GM19035 (cell line): ENCODE data around the gene GPR55.

Experiments
- ATAC-seq: cut with Tn5 transposase; IDR thresholded peaks from one replicate; pipeline ENCODE4 v1.9.1; 2021; ENCODE audit not compliant: unreplicated experiment

The GPR55 gene

DNA sequence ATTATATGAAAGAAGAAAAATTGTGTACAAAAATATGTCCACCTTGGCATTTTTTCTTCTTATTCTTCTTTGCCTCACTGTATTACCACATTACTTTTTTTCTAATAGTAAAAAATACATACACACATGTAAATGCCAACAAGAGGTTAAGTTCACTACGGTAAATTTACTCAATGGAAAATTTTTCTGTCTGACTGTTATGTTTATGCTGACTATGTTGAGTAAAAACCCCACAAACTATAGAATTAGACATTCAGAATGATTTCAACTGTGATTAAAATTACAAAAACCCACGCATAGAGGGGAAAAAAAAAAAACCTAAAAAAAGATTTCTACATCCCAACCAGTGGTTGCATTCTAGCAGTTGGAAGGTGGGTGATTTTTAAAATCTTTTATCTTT lies 5.4 kb downstream of the GPR55 start:
- no peak for ATAC-seq

DNA sequence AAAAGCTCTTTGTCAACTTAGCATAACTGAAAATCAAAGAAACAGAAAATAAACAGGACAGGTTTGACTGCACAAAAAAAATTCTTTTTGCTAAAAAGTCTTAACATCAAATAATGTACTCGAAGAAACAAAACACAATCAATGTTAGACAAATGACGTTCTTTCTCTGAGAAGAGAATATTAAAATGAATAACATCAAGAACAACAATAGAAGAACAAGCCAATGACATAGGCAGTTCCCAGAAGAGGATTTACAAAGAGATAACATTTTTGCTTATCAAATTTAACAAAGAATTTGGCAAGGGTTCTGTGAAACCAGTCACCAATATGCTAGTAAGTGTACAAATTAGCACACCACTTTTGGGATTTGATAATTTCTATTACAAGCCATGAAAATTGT lies 5.8 kb downstream of the GPR55 start:
- no peak for ATAC-seq

DNA sequence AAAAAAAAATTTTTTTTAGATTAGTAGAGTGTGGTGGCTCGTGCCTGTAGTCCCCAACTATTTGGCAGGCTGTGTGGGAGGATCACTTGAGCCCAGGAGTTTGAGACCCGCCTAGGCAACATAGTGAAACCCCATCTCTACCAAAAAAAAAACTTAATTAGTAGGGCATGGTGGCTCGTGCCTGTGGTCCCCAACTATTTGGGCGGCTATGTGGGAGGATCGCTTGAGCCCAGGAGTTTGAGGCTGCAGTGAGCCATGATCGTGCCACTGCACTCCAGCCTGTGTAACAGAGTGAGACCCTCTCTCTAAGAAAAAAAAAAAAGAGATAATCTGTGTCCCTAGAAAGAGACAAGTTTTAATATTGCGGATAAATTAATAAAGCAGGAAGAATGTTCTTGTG lies 8.8 kb downstream of the GPR55 start:
- no peak for ATAC-seq

DNA sequence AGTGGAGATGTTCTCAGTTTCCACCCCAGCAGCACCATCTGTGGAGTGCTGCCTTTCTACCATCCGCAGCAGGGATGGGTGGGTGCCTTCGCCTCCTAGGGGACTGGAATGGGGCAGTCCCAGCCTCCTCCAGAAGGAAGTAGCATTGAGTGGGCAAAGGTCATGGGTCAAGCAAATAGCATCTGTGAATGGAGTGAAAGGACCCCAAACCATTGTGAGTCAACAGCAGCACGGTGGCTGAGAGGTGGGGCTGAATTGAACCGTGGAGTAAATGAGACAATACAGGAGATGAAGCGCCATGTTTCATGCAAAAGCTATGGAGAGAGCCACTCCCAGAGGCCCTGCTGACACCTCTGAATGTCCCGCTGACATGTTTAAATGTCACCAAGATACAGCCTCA lies 9.7 kb downstream of the GPR55 start:
- ATAC-seq = no peak

DNA sequence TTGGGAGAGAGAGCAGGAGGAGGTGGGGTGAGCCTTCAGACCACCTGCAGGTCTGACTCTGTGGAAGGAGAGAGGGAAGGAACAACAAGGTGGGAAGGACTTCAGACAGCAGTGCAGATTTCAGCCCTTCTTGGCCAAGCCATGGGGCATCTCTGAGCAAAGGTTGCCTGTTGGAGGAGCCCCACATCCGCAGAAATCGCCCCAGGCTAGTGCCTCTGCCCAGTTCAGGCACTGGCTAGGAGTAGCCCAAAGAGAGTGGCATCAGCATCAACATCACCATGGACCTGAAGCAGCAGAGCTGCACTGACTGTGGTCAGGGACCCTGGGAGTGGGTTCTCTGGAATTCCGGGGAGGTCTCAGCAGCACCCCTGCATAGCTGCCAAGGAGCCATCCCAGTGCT lies 10.2 kb downstream of the GPR55 start:
- no peak for ATAC-seq

DNA sequence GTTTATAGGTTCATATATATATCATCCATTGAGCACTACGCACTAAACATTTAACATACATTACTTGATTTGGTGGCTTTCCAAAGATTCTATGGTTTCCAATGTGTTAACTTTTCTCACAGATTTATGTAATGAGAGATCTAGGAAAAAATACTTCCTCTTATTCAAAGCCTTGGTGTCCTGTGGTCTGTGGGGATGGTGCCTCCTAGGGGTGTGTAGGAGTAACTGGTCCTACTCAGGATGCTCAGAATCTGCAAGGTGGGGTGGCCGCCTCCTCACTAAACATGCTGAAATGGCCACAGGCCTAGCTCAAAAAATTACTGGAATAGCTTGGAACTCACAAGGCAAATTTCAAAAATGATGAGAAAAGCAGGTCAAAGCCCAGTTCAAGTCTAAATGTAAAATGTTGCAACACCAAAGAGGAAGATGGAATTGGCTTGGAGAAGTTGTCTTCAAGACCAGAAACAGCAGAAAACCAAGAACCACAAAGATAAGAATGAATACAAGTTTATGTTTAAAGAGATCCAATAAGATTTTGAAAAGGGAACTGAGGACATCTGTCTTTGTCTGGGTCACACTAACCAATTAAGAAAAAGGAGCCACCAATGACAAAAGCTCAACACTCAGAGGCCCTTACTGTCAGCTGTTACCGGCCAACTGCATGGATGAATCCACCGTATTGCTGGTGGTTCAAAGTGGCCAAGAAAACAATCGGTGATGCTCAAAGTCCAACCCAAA lies 11.5 kb downstream of the GPR55 start:
- no peak for ATAC-seq

DNA sequence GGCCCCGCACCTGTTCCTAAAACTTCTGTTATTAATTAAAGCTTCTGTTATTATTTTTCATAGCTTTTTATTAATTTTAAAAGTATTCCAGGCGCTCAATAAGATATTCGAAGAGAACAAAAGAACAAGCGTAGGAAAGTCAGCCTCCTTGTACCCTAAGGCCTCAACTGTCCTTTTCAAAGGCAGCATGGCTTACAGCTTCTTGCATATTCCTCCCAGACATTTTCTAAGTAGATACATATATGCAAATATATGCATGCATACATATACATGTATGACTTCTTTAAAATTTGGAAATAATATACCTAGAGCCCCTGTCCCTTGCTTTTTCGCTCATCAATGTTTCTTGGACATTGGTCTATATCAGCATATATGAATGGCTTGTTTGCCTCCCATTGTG lies 12.3 kb downstream of the GPR55 start:
- ATAC-seq = no peak

DNA sequence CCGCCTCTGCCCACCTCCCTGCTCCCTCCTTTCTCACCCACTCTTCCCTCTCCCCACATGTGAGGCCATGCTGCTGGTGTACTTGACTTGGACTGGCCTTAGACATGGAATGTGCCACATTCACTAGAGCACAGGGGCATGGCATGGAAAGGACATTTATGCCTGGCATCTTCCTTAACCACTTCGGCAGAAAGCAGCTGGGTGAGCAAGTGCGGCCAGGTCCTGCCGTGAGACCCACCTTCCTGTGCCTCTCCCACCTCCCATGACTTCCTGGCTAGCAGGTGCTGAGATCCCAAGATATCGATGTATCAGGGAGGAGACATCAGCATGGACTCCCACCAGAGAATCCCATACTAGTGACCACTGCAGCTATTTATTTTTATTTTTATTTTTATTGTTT lies 13.0 kb downstream of the GPR55 start:
- no peak for ATAC-seq

DNA sequence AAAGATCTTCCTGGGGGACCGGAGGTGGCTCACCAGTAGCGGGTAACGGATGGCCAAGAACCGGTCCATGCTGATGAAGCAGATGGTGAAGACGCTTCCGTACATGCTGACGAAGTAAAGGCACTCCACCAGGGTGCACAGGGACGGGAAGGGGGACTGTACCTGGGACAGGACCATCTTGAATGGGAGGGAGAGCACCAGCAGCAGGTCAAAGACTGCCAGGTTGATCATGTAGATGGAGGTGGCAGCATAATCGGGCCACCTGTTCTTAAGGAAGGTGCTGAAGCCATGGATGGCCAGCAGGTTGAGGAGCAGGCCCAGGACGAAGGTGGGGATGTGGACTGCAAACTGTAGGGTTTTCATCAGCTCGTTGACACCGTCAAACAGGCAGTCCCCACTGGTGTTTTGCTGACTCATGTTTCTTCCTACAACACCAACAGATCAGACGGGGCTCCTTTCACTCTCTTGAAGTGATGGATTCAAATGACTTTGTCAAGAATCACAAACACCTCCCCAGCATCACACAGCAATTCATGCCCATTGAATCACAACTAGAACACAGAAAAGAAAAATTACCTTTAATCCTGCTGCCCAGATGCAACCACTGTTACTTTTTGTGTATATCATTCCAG lies 14.4 kb downstream of the GPR55 start:
- no peak for ATAC-seq

DNA sequence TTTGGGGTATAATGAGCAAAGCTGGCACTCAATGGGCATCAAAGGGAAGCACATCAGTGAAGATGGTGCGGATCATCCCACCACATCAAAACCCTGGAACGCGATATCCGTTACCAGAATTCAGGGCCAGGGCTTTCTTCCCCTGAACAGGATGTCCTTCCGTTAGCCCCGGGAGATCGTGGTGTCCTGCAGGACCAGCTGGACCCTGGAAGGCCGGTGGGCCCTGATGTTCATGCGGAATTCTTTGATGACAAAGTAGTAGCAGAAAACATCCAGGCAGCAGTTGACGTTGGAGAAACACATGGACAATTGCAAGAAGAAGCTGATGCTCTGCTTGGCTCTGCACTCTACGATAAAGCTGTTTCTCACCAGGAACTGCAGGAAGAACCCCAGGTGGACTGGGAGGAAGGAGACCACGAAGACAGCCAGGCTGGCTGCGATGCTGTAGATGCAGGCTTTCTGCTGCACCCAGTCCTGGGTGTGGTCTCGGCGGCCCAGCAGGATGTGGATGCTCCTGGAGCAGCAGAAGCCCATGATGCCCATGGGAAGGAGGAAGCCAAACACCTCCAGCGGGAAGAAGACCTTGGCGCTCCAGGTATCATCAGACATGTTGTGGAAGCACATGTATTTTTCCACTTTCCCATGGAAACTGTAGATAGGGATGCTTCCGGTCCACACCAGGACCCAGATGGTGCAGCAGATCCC lies 15.0 kb downstream of the GPR55 start:
- ATAC-seq = no peak

DNA sequence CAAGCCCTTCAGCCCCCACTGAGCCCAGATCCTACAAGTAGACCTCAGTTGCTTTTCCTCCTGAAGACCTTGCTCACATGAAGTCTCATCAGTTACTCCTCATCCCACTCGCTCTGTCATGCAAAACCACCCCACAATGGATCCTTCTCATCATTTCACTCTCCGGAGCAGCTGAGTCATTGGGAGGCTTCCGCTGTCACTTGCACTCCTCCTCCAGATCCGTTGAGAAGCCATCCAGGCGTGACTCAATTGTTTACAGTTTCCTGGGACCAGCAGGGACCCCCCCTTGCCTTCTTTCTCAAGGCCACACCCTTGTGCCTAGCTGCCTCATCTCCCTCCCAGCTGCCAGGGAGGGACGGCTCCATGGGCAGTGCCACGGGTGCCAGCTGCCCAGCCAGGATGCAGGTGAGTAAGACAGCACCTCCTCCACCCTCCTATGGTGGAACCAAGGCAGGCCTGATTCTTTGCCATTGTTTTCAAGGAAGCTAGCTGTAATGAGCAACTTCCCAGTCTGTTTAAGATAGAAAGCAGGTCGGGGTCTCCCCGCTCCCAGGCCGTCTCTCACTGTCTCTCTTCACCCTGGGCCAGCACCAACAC lies 16.3 kb downstream of the GPR55 start:
- ATAC-seq = no peak

DNA sequence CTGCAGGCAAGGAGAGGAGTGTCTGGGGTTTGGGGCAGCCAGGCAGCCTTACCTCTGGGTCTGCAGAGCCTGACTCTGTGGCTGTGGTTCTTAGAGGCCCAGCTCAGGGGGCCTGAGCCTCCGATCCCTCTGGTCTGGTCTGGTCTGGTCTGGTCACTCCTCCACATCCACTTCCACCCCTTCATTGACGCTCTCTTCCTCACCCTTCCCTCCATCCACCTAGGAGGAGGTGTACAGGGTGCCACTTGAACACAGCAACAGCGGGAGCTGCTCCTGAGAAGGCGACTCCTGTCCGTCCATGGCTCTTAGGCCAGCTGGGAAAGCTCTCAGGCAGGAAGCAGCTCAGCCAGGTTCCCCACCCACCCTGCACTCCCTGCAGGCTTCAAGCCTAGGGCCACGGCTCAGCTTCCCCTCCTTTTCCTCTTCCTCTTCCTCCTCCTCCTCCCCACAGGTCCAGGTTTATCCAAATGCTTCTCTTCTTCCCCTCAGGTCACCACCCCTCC lies 16.9 kb downstream of the GPR55 start:
- ATAC-seq = no peak

DNA sequence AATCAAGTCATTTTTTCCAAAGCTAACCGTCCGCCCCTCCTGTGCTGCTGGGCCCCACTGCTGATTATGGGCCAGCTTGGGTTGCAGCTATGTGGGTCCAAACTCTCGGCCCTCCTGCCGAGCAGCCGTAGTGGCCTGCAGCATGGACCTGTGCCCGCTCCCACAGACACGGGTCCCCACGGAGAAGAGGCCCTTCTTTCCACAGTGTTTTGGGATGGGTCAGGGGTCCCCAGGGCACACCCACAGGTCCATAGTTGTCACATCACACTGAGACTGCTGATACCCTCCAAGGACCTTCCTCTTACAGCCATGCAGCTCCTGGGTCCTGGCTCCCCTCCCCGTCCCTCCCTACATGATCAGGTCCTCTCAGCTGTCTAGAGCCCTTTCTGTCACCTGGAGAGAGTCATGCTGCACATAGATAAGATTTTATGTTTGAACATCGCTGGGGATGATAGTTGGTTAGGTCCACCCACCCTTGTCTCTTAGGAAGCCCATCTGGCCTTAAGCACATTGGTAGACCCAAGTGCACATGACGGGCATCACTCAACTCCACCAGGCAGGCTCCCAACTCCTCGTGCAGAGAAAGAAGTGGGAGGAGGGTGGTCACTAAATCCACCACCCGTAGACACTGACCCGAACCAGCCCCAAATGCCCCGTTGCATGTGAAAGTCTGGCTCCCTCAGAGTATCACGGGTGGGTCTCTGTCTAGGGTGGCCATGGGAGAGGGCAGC lies 17.5 kb downstream of the GPR55 start:
- no peak for ATAC-seq

DNA sequence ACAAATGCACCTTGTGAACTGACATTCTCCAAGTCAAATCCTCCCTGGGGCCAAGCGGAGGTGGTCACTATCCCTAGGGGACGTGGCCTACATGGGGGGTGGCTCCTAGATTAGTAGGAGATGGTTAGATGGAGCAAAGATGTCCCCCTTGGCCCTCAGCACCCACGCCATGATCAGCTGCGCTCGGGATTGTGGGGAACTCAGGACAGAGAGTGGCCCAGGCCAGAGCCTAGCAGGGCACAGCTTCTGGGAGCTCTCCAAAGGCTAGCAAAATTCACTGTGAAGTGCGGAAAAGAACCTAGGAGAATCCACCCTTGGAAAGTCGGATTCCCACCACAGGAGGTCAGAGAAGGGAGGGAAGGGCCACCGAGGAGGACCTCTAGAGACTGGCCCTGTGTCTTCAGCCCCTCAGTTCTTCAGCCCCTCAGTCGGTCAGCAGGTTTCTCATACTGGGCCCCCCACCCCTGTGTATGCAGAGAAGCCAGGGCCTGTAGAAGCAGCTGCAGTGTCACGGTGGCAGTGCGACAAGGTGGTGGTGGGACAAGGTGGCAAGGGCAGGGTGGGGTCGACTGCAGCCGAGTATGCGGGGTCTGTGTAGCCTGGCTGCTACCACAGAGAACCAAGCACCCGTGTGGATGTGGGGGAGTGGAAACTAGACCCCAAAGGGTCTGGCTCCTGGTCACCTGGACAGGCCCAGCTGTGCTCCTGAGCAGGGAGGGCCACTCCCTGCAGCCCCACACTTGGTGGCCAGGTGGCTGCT lies 18.4 kb downstream of the GPR55 start:
- no peak for ATAC-seq

DNA sequence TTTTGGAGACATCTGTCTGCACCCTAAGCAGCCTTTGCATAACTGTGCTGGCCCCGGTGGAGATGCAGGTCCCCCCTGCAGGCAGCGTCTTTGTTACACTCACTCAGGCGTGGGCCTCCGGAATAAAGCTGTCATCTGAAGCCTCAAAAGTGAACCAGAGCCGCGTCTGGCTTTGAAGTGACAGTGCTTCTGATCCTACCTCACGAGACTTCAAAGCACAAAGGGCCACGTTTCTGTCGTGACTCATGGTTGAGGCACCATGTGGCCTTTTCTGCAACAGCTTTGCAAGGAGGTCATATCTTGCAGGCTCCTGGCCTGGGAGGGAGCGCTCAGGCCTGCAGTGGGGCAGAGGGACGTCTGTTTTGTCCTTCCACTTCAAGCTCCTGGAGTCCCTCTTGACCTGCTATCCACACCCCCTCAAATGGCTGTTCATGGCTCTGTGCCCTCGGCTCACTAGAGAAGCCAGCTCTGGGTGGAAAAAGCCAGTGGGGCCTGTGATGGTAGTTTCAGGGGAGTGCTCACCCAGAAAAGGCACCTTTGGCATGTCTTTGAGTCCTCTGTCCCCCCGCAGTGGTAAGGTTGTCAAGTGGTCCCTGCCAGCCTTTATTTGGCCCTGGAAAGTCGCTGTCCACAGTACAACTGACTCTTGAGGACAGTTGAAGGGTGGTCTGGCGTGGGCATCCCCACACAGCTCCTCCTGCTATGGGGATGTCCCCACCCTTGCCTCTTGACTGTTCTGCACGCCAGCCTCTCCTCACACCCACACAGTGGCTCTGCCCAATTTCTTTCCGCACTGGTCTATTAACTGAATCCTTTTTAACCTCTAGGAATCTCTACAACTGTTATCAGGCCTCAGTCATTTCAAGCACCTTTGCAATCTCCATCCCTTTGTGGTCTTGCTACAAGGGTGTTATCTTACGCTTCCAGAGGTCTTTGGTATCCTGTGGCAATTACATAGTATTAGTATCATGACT lies 19.3 kb downstream of the GPR55 start:
- ATAC-seq = no peak

DNA sequence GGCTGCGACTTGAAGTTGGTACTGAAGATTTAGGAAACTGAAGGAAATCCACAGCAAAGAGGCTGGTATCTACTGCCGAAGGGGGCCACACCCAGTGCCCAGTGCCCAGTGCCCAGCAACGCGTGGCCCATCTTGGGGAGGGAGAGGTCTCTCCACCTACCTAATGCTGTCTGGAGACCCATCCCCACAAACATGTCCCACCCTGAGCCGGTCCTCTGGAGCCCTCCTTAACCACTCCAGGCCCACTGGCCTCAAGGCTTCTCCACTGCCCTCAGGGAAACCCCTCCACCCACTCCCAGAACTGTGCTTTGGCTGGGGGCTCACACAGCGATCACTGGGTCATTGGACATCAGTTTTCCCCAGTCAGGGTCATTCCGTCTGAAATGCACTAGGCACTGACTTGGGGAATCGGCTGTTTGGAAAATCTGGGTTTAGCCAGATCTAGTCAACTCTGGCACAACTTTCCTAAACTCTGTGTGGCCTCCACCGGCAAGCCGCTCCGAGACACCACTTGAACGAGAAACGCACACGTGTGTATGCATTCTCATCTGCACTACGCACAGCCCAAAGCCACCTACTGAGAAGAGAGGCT lies 20.1 kb downstream of the GPR55 start:
- no peak for ATAC-seq

DNA sequence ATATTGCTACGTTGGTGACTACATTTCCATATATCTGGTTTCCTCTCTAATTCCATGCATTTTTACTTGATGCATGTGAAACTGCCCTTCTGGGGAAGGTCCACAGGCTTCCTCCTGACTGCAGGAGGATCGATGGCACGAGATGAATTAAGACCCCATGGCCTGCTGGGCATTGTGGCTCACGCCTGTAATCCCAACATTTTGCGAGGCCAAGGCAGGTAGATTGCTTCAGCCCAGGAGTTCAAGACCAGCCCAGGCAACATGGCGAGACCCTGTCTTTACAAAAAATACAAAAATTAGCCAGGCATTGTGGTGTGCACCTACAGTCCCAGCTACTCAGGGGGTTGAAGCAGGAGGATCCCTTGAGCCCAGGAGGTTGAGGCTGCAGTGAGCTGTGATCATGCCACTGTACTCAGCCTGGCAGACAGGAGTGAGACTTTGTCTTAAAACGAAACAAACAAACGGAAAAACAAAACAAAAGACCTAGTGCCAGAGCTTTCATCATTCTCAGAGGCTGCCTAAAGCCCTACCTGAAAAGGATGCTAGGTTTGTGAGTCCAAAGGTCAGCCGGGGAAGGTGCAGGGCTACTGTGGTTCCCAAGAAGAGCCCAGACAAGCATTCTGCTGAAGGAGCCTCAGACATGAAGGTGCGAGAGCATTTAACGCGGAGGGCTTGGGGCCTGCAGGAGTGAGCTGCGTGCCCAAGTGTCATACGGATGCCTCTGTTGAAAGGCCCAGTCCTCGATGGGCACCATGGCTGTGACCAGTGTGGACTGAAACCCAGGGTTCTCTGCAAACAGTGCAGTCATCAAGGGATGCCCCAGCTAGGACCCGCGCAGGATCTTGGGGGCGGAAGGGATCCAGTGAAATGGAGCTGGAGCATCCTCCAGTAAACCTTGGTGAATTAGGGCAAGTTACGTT lies 21.6 kb downstream of the GPR55 start:
- ATAC-seq = no peak
